Pulmonary artery endothelial cell (primary cell): Measurements from ENCODE around the gene FURIN. TPM values are rescaled to one million over a fixed set of nuclear protein-coding genes. Genes with fewer than 3 reads are reported as not detected.
"Not testable (repeated sequence)": the region's sequence is repeated elsewhere in the genome, so short reads cannot be mapped to it uniquely, and the experiment has no call there.

Experiments used
- DNase-seq: peaks from one replicate; pipeline ENCODE4 v3.0.0-alpha.2; 2011; ENCODE audit warnings: low read depth, low spot score
- total RNA-seq: library from RNA; depleted of rRNA; stranded (reverse); fragments of >200 nt; gene quantifications from 2 replicates; pipeline ENCODE4 v1.2.3, GENCODE V29; 2014

The FURIN gene
- 69.8 and 73.1 TPM in 2 replicates for total RNA-seq

- DNase-seq = no peak
Measured at GRCh38 chr15:90868261-90868689, at the start of gene FURIN. TSS of gene FURIN (plus strand) at chr15:90868588. CDS start at chr15:90875741, 7,153 bp downstream.

DNA sequence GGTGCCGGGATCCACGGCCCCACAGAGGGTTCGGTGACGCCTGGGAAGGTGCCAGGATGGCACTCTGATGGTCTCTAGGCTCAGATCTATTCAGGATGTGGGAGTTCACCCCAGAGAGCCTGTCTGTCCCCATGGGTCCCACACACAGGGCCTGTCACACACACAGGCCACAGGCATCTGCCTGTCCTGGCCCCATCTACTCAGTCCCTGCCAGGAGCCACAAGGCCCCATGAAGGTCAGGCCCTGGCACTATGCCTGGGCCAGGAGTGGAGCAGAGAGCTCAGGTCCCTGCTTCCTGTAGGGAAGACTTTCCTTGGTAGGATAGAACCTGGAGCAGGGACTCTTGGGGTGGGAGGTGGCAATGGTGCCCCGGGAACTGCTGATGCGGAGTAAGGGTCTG, 49.0 kb upstream of the FURIN start:
- DNase-seq = no peak

DNA sequence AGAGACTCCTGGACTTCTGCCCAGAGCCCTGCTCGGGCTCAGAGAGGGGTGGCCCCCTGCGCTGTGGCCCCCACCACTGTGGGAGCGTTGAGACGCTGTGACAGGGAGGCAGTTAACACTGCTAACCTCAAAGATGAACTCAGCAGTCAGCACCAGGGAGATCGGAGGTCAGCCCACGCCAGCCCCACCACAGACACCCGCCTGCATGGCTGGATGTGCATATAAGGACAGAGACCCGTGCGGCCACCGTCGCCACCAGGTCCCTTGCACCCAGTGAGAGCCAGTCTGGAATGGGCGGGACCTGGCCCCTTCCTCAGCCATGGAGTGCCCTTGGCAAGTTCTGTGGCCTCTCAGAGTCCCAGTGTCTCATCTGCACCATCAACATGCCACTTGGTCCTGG, 48.5 kb upstream of the FURIN start:
- DNase-seq = no peak

DNA sequence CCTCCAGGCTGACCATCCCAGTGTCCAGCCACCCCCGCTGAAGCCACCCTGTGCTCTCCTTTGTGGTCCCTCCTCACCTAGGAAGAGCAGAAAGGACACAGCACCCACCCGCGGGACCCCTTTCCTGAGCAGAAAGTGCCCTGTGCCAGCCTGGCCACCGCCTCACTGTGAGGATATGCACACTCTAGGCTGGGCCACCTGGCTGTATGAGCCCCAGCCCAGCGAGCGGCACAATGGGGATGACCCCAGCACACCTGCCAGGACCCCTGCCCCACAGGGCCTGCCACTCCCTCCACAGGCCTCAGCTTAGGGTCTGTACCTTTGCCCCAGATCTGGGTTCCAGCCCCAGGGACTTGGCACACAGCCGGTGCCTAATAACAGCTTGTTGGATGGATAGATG, 47.9 kb upstream of the FURIN start:
- DNase-seq = no peak

DNA sequence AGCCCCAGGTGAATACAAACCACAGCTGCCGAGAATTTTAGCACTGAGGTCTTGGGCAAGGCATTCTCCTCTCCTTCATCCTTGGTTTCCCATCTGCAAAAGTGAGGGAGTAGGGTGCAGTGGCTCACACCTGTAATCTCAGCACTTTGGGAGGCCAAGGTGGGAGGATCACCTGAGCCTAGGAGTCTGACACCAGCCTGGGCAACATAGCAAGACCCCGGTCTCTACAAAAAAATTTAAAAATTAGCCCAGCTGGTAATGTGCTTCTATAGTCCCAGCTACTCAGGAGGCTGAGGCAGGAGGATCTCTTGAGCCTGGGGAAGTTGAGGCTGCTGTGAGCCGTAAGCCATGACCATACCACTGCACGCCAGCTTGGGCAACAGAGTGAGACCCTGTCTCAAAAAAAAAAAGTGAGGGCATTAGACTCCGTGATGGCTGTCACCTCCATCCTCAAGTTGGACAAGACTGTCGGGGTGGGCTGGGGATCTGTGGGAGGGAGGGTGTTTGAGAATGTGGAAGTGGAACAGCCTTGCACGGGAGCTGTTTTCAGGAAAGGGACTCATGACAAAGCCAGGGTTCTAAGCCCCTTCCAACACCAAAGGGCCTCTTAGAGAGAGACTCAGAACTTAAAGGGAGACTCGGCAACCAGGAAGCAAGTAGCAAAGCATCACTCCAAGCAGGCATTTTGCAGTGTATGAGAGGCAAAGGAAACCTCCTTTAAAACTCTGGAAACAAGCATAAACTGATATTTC, 46.0 kb upstream of the FURIN start:
- DNase-seq = no peak

GRCh38 chr15:90823455-90823974, 44.9 kb upstream of the FURIN start:
- no peak for DNase-seq

GRCh38 chr15:90825115-90825899, 43.1 kb upstream of the FURIN start:
- not testable (repeated sequence) for DNase-seq

DNA sequence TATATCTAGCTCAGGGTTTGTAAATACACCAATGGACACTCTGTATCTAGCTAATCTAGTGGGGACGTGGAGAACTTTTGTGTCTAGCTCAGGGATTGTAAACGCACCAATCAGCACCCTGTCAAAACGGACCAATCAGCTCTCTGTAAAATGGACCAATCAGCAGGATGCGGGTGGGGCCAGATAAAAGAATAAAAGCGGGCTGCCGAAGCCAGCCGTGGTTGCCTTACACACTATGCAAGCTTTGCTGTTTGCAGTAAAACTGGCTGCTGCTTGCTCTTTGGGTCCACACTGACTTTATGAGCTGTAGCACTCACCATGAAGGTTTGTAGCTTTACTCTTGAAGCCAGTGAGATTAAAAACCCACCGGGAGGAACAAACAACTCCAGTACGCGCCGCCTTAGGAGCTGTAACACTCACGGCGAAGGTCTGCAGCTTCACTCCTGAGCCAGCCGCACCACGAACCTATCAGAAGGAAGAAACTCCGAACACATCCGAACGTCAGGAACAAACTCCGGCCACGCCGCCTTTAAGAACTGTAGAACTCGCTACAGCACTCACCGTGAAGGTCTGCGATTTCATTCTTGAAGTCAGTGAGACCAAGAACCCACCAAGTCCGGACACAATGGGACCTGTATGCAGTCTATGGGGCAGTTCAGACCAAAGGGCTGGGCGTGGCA, 42.0 kb upstream of the FURIN start:
- DNase-seq = not testable (repeated sequence)

DNA sequence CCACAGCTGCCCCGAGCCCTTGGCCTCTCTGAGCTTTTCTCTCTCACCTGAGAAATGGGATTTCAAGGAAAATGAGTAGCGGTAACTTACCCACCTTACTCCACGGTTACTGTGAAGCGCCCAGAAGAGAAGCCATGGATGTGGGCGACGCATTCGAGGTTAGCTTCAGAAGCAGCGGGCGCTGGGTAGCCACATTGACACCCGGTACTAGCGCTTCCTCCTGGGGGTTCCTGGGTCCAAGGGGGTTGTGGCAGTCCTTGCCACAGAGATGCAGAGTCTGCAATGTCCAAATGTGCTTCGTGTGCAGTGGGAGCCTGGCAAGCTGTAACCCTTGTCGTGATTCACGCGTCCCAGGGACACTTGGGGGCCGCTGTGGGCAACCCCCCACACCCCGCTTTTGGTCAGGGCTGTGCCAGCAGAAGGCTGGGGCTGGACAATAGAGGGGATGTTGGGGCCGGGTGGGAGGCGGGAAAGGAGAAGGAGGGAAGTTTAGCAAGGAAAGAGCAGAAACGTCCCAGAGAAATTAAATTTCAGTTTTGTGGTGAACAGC, 41.4 kb upstream of the FURIN start:
- no peak for DNase-seq

DNA sequence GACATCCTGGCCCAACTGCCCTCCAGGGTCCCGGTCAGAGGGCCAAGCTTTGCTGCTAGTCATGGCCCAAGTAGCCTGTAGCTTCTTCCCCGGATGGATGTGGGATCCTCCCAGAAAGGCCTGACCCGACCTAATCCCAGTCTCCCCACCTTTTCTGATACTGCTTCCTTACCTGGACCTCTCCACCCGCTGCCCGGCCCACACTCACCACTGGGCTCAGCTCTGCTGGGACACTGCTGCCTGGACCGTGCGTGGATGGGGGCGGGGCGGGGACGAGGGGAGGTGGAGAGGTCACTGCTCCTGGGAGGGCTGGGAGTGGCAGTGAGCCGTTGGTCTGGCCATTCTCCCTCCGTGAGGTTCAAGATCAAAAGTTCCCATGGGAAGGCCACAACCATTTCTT, 40.3 kb upstream of the FURIN start:
- no peak for DNase-seq

DNA sequence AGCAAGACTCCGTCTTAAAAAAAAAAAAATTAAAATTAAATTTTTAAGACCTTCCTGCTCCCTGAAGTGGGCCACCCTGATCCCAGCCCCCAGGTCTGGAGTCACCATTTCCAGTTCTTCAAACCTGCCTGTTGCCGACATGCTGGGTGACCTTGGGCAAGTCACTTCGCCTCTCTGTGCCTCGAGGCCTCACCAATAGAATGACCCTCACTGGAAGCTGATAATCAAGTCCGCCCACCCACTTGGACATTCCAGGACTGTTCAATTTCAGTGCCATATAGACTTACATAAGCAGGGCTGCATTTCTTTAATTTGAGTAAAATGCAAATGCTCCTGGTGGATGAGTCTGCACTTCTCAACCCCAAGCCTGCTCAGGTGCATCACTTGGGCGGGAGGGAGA, 39.3 kb upstream of the FURIN start:
- no peak for DNase-seq

DNA sequence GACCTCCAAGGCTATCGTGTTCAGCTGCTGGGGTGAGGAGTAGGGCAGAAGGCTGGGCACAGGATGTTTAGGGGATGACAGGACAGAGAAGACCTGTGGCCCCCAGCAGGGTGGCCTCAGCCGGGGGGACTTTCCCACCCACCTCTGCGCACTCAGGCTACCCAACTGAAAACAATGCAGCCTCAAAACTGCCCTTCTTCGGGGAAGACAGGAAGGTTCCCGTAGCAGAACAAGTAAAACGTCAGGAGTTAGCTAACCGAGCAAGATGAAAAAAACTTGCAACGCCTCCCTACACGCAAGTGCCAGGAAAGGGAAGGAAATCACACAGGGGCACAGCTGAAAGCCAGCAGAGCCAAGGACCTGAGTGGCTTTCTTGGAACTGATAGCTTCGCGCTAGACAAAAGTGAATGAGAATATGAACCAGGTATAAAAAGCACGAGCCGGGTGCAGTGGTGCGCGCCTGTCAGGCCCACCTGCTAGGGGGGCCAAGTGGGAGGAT, 38.4 kb upstream of the FURIN start:
- no peak for DNase-seq

- DNase-seq = no peak
Measured at GRCh38 chr15:90834626-90835025, 33.8 kb upstream of the FURIN start.

DNA sequence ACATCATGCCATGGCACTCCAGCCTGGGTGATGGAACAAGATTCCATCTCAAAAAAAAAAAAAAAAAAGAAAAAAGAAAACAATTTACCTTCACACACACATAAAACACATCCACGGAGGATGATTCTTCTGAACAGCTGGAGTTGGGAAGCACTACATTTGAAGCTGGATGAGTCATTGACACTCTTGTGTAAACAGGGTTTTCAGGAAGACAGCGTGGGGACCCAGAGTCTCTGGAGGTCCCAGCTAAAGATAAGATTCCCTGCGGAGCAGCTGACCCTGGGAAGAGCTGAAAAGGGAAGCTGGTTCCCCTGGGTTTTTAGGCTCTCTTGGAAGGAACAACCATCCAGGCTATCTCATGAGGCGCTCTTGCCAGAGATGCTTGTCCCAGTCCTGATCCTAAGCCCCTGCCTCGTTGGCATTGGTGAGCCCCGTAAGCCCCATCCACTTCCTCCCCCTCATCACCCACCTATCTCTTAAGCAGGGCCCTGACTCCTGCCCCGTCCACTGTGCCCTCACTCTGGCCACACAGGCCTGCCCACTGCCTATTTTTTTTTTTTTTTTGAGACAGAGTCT, 32.0 kb upstream of the FURIN start:
- no peak for DNase-seq

DNA sequence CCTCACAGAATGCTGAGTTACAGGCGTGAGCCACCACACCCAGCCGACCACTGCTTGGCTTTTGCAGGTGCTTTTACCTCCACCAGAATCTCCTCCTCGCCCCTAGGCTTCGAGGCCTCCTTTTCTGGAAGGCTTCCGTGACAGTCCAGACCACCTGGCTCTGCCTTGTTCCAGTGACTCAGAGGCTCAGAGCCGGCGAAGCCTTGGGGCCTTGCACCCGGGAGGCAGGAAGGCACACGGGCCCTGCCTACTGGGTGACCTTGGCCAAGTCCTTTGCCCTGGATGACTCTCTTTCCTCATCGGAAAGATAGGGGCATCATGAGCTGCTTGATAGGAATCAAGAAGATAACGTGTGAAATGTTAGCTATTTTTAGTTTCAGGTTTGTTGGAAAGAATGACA, 31.3 kb upstream of the FURIN start:
- no peak for DNase-seq

DNA sequence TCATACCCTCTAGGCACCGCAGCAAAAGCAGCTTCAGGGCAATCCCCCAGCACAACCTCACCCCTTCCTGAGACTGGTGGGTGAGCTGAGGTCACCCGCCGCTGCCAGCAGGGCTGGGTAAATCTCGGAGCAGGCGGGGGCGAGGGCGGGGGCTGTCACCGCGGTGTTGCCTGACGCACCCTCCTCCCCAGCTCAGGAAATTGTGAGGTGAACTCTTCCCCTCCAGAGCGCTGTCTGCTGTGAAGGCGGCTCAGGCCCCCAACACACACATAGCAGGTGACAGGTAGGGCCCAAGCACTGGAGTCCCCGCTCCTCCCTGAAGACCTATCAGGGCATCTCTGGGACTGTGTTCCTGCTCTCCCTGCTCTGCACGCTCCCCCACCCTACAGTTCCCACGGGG, 30.2 kb upstream of the FURIN start:
- DNase-seq = no peak

- DNase-seq = no peak
Measured at GRCh38 chr15:90838544-90838943, 29.8 kb upstream of the FURIN start.

DNA sequence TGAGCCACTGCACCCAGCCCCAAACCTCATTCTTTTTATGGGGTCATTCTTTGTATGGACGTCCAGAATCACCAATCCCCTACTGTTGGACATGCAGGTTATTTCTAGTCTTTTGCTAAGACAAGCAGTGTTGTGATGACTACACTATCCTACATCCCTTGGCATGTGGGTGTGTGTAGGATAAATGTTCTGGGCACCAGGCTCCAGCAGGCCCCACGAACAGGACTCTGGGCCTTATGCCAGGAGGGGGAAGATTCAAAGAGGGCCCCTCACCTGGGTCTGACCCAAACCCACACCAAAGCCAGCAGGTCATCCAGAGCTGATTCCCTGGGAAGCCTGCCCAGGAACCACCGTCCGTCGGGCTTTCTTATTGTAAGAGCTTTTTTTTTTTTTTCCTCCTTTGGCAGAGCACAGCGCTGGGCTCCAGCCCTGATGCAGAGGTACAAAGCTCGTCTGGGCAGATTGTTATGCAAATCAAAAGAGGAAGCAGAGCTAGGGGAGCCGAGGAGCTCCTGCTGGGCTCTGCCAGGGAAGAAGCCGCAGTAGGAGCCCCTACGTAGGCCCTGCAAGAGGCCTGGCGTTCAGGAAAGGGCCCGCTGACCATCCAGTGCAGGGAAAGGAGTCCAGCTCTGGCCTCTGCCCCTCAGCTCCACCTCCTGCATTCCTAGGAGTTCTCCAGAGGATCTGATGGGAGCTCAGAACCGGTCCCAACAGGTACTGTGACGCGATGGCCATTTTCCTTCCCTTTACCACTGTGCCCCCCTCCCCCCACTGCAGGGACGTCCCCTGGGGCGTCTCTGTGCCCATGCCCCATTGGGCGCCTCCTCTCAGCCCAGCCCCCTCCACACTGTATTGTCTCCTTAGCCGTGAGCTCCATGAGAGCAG, 29.0 kb upstream of the FURIN start:
- DNase-seq = no peak

- no peak for DNase-seq
Measured at GRCh38 chr15:90840157-90840855, 28.1 kb upstream of the FURIN start.

DNA sequence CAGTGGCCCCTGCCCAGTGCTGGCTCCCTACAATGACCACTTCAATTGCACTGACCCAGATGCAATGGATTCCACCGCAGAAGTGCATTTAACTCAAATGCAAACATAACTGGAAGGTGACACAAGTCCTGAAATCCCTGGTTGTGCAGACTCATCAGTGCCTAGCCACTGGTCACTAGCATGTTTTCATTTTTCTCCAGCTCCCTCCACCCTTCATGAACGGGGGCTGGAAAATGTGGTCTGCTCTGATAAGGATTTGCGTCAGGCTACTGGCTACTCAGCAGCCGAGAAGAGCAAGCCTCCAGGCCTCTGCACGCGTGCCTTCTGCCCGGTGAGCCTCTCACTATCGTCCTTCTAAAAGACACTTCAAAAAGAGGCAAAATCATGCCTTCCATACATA, 27.4 kb upstream of the FURIN start:
- DNase-seq = no peak
